ENCODE results near the gene ZXDC.

Gene ZXDC

GRCh38 chr3:126439346-126439967 lies 36.2 kb downstream of the ZXDC start:
- no peak overlapping the region for H3K9ac ChIP-seq (ENCODE audit: low read depth in 1 of 2, low read length in 2 of 2)
- no peaks in the 10 kb centered on the region for H3K27me3 ChIP-seq (ENCODE audit: control insufficient read depth in 2 of 2, insufficient read depth in 2 of 2, low read length in 2 of 2)
- H3K9me3 ChIP-seq (ENCODE audit: control insufficient read depth in 2 of 2, low read length in 2 of 2) = no peaks in the 10 kb centered on the region
- no peaks in the 10 kb centered on the region for H3K4me1 ChIP-seq (ENCODE audit: control insufficient read depth in 2 of 2, insufficient read depth in 2 of 2, low read length in 2 of 2)
- peaks cover 20 to 43% of the 10 kb centered on the region in 2 donors for H3K36me3 ChIP-seq (ENCODE audit: control insufficient read depth in 2 of 2, insufficient read depth in 2 of 2, low read length in 2 of 2)
- no peak overlapping the region for H3K27ac ChIP-seq (ENCODE audit: low read depth in 2 of 2, low read length in 2 of 2)
- H3K4me3 ChIP-seq (ENCODE audit: low read length in 2 of 2) = no peak overlapping the region

GRCh38 chr3:126438746-126439145 lies 36.9 kb downstream of the ZXDC start:
- no peaks in the 10 kb centered on the region for H3K27me3 ChIP-seq (ENCODE audit: control insufficient read depth in 2 of 2, insufficient read depth in 2 of 2, low read length in 2 of 2)
- H3K9ac ChIP-seq (ENCODE audit: low read depth in 1 of 2, low read length in 2 of 2) = no peak overlapping the region
- H3K4me1 ChIP-seq (ENCODE audit: control insufficient read depth in 2 of 2, insufficient read depth in 2 of 2, low read length in 2 of 2) = no peaks in the 10 kb centered on the region
- H3K27ac ChIP-seq (ENCODE audit: low read depth in 2 of 2, low read length in 2 of 2) = no peak overlapping the region
- peaks cover 20 to 43% of the 10 kb centered on the region in 2 donors for H3K36me3 ChIP-seq (ENCODE audit: control insufficient read depth in 2 of 2, insufficient read depth in 2 of 2, low read length in 2 of 2)
- H3K4me3 ChIP-seq (ENCODE audit: low read length in 2 of 2) = no peak overlapping the region
- H3K9me3 ChIP-seq (ENCODE audit: control insufficient read depth in 2 of 2, low read length in 2 of 2) = no peaks in the 10 kb centered on the region

GRCh38 chr3:126438186-126438585 lies 37.5 kb downstream of the ZXDC start:
- Histone ChIP-seq H3K4me3 (ENCODE audit: low read length in 2 of 2) (no peak overlapping the region), H3K27ac (ENCODE audit: low read depth in 2 of 2, low read length in 2 of 2) (no peak overlapping the region), H3K36me3 (ENCODE audit: control insufficient read depth in 2 of 2, insufficient read depth in 2 of 2, low read length in 2 of 2) (peaks cover 20 to 43% of the 10 kb centered on the region in 2 donors), H3K9me3 (ENCODE audit: control insufficient read depth in 2 of 2, low read length in 2 of 2) (no peaks in the 10 kb centered on the region), H3K4me1 (ENCODE audit: control insufficient read depth in 2 of 2, insufficient read depth in 2 of 2, low read length in 2 of 2) (no peaks in the 10 kb centered on the region), H3K9ac (ENCODE audit: low read depth in 1 of 2, low read length in 2 of 2) (no peak overlapping the region), H3K27me3 (ENCODE audit: control insufficient read depth in 2 of 2, insufficient read depth in 2 of 2, low read length in 2 of 2) (no peaks in the 10 kb centered on the region)

- Histone ChIP-seq H3K4me3 (ENCODE audit: low read length in 2 of 2) (no peak overlapping the region), H3K9me3 (ENCODE audit: control insufficient read depth in 2 of 2, low read length in 2 of 2) (no peaks in the 10 kb centered on the region), H3K27ac (ENCODE audit: low read depth in 2 of 2, low read length in 2 of 2) (no peak overlapping the region), H3K9ac (ENCODE audit: low read depth in 1 of 2, low read length in 2 of 2) (no peak overlapping the region), H3K36me3 (ENCODE audit: control insufficient read depth in 2 of 2, insufficient read depth in 2 of 2, low read length in 2 of 2) (peaks cover 20 to 43% of the 10 kb centered on the region in 2 donors), H3K4me1 (ENCODE audit: control insufficient read depth in 2 of 2, insufficient read depth in 2 of 2, low read length in 2 of 2) (no peaks in the 10 kb centered on the region), H3K27me3 (ENCODE audit: control insufficient read depth in 2 of 2, insufficient read depth in 2 of 2, low read length in 2 of 2) (no peaks in the 10 kb centered on the region)
Measured at GRCh38 chr3:126436826-126437717, 38.6 kb downstream of the ZXDC start.

DNA sequence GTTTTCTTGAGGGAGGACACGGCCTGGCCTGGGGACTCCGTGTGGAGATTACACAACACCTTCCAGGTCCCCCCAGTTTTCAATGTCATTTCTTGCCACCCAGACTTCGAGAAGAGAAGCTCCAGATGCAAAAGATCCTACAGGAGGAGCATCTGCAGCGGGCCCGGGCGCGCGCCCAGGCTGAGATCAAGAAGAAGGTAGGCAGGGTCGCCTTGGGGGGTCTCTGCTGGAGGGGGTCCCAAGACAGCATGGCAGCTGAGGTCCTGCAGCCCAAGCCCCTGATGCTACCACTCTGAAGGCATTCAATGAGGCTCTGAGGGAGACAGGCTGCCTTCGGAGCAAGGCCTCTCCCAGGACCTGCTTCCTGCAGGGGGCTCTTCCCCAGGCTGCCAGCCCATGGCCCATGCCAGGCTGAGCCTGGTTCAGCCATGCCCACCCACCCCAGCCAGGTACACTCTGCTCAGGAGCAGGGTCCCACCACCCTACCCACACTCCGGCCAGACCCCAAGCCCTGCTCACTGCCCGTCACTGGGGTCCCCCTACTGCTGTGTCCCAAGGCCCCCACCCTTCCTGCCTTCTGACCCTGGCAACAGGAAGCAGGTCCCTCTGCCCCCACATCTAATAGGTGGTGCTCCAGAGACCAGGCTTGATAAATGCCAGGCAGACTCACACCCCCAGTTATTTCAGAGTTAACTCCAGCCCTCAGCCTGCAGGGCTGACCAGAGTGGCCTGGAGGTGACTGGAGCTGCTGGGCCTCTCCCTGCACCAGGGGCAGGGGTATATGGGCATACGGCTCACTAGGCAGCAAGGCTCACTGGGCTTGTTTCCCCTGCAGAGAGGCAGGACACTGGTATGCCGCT lies 40.0 kb downstream of the ZXDC start:
- no peak overlapping the region for H3K4me3 ChIP-seq (ENCODE audit: low read length in 2 of 2)
- H3K9me3 ChIP-seq (ENCODE audit: control insufficient read depth in 2 of 2, low read length in 2 of 2) = no peaks in the 10 kb centered on the region
- H3K36me3 ChIP-seq (ENCODE audit: control insufficient read depth in 2 of 2, insufficient read depth in 2 of 2, low read length in 2 of 2) = peaks cover 11 to 38% of the 10 kb centered on the region in 2 donors
- no peaks in the 10 kb centered on the region for H3K27me3 ChIP-seq (ENCODE audit: control insufficient read depth in 2 of 2, insufficient read depth in 2 of 2, low read length in 2 of 2)
- no peak overlapping the region for H3K9ac ChIP-seq (ENCODE audit: low read depth in 1 of 2, low read length in 2 of 2)
- H3K4me1 ChIP-seq (ENCODE audit: control insufficient read depth in 2 of 2, insufficient read depth in 2 of 2, low read length in 2 of 2) = no peaks in the 10 kb centered on the region
- no peak overlapping the region for H3K27ac ChIP-seq (ENCODE audit: low read depth in 2 of 2, low read length in 2 of 2)

DNA sequence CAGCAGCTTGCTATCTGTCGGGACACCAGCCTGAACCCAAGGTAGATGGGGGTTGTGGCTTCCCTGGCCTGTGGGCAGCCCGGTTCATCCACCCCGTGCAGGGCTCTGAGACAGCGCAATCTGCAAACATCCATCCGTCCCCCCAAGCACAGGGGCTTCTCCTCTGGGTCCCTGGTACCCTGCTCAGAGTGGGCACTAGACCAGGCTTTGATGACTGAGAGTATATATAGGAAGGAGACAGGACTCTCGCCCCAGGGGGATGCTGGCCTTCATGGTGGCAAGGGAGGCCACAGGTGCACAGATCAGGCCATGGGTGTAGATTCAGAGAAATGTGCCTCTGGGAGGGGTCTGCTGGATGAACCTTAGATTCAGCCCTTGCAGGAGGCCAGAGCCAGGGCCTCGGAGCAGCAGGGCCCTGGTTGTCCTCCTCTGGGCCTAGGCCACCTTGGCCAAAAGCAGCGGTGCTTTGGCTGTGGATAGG lies 40.7 kb downstream of the ZXDC start:
- H3K4me1 ChIP-seq (ENCODE audit: control insufficient read depth in 2 of 2, insufficient read depth in 2 of 2, low read length in 2 of 2) = no peaks in the 10 kb centered on the region
- no peaks in the 10 kb centered on the region for H3K27me3 ChIP-seq (ENCODE audit: control insufficient read depth in 2 of 2, insufficient read depth in 2 of 2, low read length in 2 of 2)
- H3K9me3 ChIP-seq (ENCODE audit: control insufficient read depth in 2 of 2, low read length in 2 of 2) = no peaks in the 10 kb centered on the region
- no peak overlapping the region for H3K4me3 ChIP-seq (ENCODE audit: low read length in 2 of 2)
- no peak overlapping the region for H3K9ac ChIP-seq (ENCODE audit: low read depth in 1 of 2, low read length in 2 of 2)
- peaks cover 11 to 33% of the 10 kb centered on the region in 2 donors for H3K36me3 ChIP-seq (ENCODE audit: control insufficient read depth in 2 of 2, insufficient read depth in 2 of 2, low read length in 2 of 2)
- no peak overlapping the region for H3K27ac ChIP-seq (ENCODE audit: low read depth in 2 of 2, low read length in 2 of 2)

- Histone ChIP-seq H3K9me3 (ENCODE audit: control insufficient read depth in 2 of 2, low read length in 2 of 2) (no peaks in the 10 kb centered on the region), H3K36me3 (ENCODE audit: control insufficient read depth in 2 of 2, insufficient read depth in 2 of 2, low read length in 2 of 2) (peaks cover 8 to 28% of the 10 kb centered on the region in 2 donors), H3K9ac (ENCODE audit: low read depth in 1 of 2, low read length in 2 of 2) (no peak overlapping the region), H3K27me3 (ENCODE audit: control insufficient read depth in 2 of 2, insufficient read depth in 2 of 2, low read length in 2 of 2) (no peaks in the 10 kb centered on the region), H3K27ac (ENCODE audit: low read depth in 2 of 2, low read length in 2 of 2) (no peak overlapping the region), H3K4me1 (ENCODE audit: control insufficient read depth in 2 of 2, insufficient read depth in 2 of 2, low read length in 2 of 2) (no peaks in the 10 kb centered on the region), H3K4me3 (ENCODE audit: low read length in 2 of 2) (no peak overlapping the region)
Measured at GRCh38 chr3:126434264-126434590, 41.5 kb downstream of the ZXDC start.

DNA sequence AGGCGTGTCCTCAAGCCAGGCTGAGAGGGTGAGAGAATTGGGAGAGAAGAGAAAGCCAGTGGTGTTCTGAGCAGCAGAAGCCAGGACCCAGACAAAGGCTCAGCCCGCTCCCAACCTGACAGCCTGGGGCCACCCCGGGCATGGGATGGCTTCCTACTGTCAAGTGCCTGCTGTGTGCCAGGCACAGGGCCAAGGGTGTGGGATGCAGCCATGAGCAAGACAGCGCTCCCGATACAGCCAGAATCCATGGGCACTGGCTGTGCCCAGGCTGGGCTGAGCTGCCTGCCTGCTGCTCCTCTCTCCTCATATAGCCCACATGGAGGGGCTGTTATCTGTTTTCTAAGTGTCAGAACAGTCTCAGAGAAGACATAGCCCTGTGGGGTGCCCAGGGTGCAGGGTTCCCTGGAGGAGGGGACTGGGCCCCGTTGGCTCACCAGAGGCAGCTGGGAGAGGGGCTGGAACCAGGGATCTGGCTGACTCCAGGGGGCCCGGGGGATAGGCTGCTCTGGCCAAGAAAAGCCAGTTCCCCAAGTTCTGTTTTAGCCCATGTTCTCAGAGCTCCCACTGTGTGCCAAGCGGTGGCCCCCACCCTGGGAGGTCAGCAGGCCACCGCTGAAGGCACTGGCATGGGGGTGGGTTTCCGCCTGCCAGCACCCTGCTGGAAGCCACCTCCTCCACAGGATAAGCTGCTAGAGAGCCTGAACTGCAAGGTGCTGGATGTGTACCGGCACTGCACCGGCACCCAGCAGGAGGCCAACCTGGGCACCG lies 42.0 kb downstream of the ZXDC start:
- Histone ChIP-seq H3K27ac (ENCODE audit: low read depth in 2 of 2, low read length in 2 of 2) (no peak overlapping the region), H3K9ac (ENCODE audit: low read depth in 1 of 2, low read length in 2 of 2) (no peak overlapping the region), H3K36me3 (ENCODE audit: control insufficient read depth in 2 of 2, insufficient read depth in 2 of 2, low read length in 2 of 2) (peaks cover 7 to 28% of the 10 kb centered on the region in 2 donors)

GRCh38 chr3:126433105-126433430 lies 42.6 kb downstream of the ZXDC start:
- H3K4me1 ChIP-seq (ENCODE audit: control insufficient read depth in 2 of 2, insufficient read depth in 2 of 2, low read length in 2 of 2) = no peaks in the 10 kb centered on the region
- H3K27ac ChIP-seq (ENCODE audit: low read depth in 2 of 2, low read length in 2 of 2) = no peak overlapping the region
- H3K27me3 ChIP-seq (ENCODE audit: control insufficient read depth in 2 of 2, insufficient read depth in 2 of 2, low read length in 2 of 2) = no peaks in the 10 kb centered on the region
- no peak overlapping the region for H3K9ac ChIP-seq (ENCODE audit: low read depth in 1 of 2, low read length in 2 of 2)
- no peaks in the 10 kb centered on the region for H3K9me3 ChIP-seq (ENCODE audit: control insufficient read depth in 2 of 2, low read length in 2 of 2)
- no peak overlapping the region for H3K4me3 ChIP-seq (ENCODE audit: low read length in 2 of 2)
- H3K36me3 ChIP-seq (ENCODE audit: control insufficient read depth in 2 of 2, insufficient read depth in 2 of 2, low read length in 2 of 2) = peaks cover 4 to 23% of the 10 kb centered on the region in 2 donors

More for the DNA sequence above, 42.0 kb downstream of the ZXDC start:
- no peaks in the 10 kb centered on the region for H3K27me3 ChIP-seq (ENCODE audit: control insufficient read depth in 2 of 2, insufficient read depth in 2 of 2, low read length in 2 of 2)
- no peaks in the 10 kb centered on the region for H3K4me1 ChIP-seq (ENCODE audit: control insufficient read depth in 2 of 2, insufficient read depth in 2 of 2, low read length in 2 of 2)
- H3K9me3 ChIP-seq (ENCODE audit: control insufficient read depth in 2 of 2, low read length in 2 of 2) = no peaks in the 10 kb centered on the region
- H3K4me3 ChIP-seq (ENCODE audit: low read length in 2 of 2) = no peak overlapping the region

All from mucosa of rectum (tissue), 2 donors.